GM21528 (cell line): Measurements from ENCODE around the gene MOGAT2.
"Not testable (repeated sequence)": the region's sequence is repeated elsewhere in the genome, so short reads cannot be mapped to it uniquely, and the experiment has no call there.

Source experiments
- ATAC-seq: cut with Tn5 transposase; IDR thresholded peaks from one replicate; pipeline ENCODE4 v1.9.1; 2021; ENCODE audit warnings: mild to moderate bottlenecking, moderate library complexity; ENCODE audit not compliant: unreplicated experiment, low FRiP score

Gene MOGAT2

GRCh38 chr11:75717608-75718418 is at the start of gene MOGAT2:
Gene MOGAT2, plus strand, starts transcription at chr11:75717838. Its CDS starts 51 bp downstream, at chr11:75717889.
- no peak for ATAC-seq

GRCh38 chr11:75668451-75669297 is 49.0 kb upstream of the MOGAT2 start, which contains the start of gene MAP6:
Gene MAP6, minus strand, starts transcription at chr11:75669038. Its CDS starts 669 bp downstream, at chr11:75668369.
- no peak for ATAC-seq

GRCh38 chr11:75673977-75674582 is 43.6 kb upstream of the MOGAT2 start:
- ATAC-seq: no peak

GRCh38 chr11:75677275-75677674 is 40.4 kb upstream of the MOGAT2 start:
- ATAC-seq: no peak

GRCh38 chr11:75677909-75678308 is 39.7 kb upstream of the MOGAT2 start:
- no peak for ATAC-seq

GRCh38 chr11:75678620-75679259 is 38.9 kb upstream of the MOGAT2 start:
- no peak for ATAC-seq

GRCh38 chr11:75679566-75679965 is 38.1 kb upstream of the MOGAT2 start:
- ATAC-seq: no peak

GRCh38 chr11:75683856-75684255 is 33.8 kb upstream of the MOGAT2 start:
- ATAC-seq: not testable (repeated sequence)

GRCh38 chr11:75689863-75690609 is 27.6 kb upstream of the MOGAT2 start:
- ATAC-seq: no peak

- no peak for ATAC-seq
These were observed 25.8 kb upstream of the MOGAT2 start for GRCh38 chr11:75691804-75692203.

GRCh38 chr11:75697906-75698581 is 19.6 kb upstream of the MOGAT2 start:
- no peak for ATAC-seq

GRCh38 chr11:75700940-75701339 is 16.7 kb upstream of the MOGAT2 start:
- ATAC-seq: no peak

GRCh38 chr11:75703695-75704237 is 13.9 kb upstream of the MOGAT2 start:
- no peak for ATAC-seq

- no peak for ATAC-seq
These were observed 12.1 kb upstream of the MOGAT2 start for GRCh38 chr11:75705541-75705940.

- ATAC-seq: no peak
These were observed 11.3 kb upstream of the MOGAT2 start for GRCh38 chr11:75706260-75706729.

- no peak for ATAC-seq
These were observed 3.4 kb upstream of the MOGAT2 start for GRCh38 chr11:75714211-75714610.

- no peak for ATAC-seq
These were observed 1.9 kb upstream of the MOGAT2 start for GRCh38 chr11:75715688-75716087.

- ATAC-seq: no peak
These were observed 979 bp upstream of the MOGAT2 start for GRCh38 chr11:75716659-75717058.
